GM10248 (cell line): Measurements from ENCODE around the gene AFG1L.

ENCODE experiments used
- CTCF ChIA-PET: fragments of 300-600 bp; sonication (Branson Sonifier 250); formaldehyde crosslinking; extraction: SDS; loops from one replicate; lab custom pipeline; 2021; ENCODE audit warnings: antibody characterized with exemption; lab: Yijun Ruan, JAX
- POLR2A ChIA-PET: fragments of 350-650 bp; sonication (Branson Sonifier 250); formaldehyde crosslinking; extraction: SDS; loops from one replicate; lab custom pipeline; 2020; ENCODE audit warnings: antibody characterized with exemption; lab: Yijun Ruan, JAX
- DNase-seq: peaks from one replicate; pipeline ENCODE4 v3.0.0; 2012; ENCODE audit errors: extremely low spot score
- CTCF ChIP-seq: IDR thresholded peaks from 2 replicates; pipeline ENCODE4 v1.5.1; 2012; ENCODE audit warnings: mild to moderate bottlenecking, low read depth; ENCODE audit errors: extremely low read depth, missing control alignments, control extremely low read depth

The AFG1L gene

GRCh38 chr6:108337721-108338120 is 42.9 kb downstream of the AFG1L start:
- no peak for TF ChIP-seq CTCF
- DNase-seq: no peak
- POLR2A ChIA-PET: no interaction called here
- CTCF ChIA-PET: interaction anchor here (1.4 kb wide), 1 partner anchor 19 kb away, joined by 3 read pairs; no protein-coding TSS in a partner anchor

- no peak for TF ChIP-seq CTCF
- ChIA-PET POLR2A (no interaction called here), CTCF (interaction anchor here (1.7 to 2.1 kb wide), 2 partner anchors 17 to 38 kb away, joined by 4 to 6 read pairs; no protein-coding TSS in a partner anchor)
- DNase-seq: no peak
Observed at GRCh38 chr6:108341372-108341771, 46.5 kb downstream of the AFG1L start.

GRCh38 chr6:108343894-108344293 is 49.0 kb downstream of the AFG1L start:
- no peak for TF ChIP-seq CTCF
- ChIA-PET CTCF (no interaction called here), POLR2A (no interaction called here)
- no peak for DNase-seq

- DNase-seq: peak; percentile 83
- ChIA-PET CTCF (no interaction called here), POLR2A (no interaction called here)
- no peak for TF ChIP-seq CTCF
Observed at GRCh38 chr6:108348655-108349349, 53.9 kb downstream of the AFG1L start.

GRCh38 chr6:108350528-108350927 is 55.7 kb downstream of the AFG1L start:
- DNase-seq: no peak
- TF ChIP-seq CTCF: no peak
- ChIA-PET CTCF (interaction anchor here (1.6 kb wide), 1 partner anchor 9 kb away, joined by 4 read pairs; no protein-coding TSS in a partner anchor), POLR2A (no interaction called here)

- DNase-seq: no peak
- CTCF ChIA-PET: no interaction called here
Observed at GRCh38 chr6:108353853-108354252, 59.0 kb downstream of the AFG1L start.

More at GRCh38 chr6:108353853-108354252, 59.0 kb downstream of the AFG1L start:
- TF ChIP-seq CTCF: no peak
- POLR2A ChIA-PET: no interaction called here
